NCI-H128 (cell line): ENCODE measurements around the gene AGBL2.
A peak's percentile ranks its signal among the peaks of the same experiment; 100 is the strongest.
"Not testable (repeated sequence)": the region's sequence is repeated elsewhere in the genome, so short reads cannot be mapped to it uniquely, and the experiment has no call there.

Experiments used
- DNase-seq: peaks from one replicate; lab custom pipeline; 2025; ENCODE audit not compliant: unreplicated experiment; lab: John Stamatoyannopoulos, UW

The AGBL2 gene

GRCh38 chr11:47636331-47636730 lies 78.8 kb downstream of the AGBL2 start:
- DNase-seq: not testable (repeated sequence)

GRCh38 chr11:47631473-47631872 lies 83.7 kb downstream of the AGBL2 start:
- DNase-seq: no peak

GRCh38 chr11:47628026-47628425 lies 87.1 kb downstream of the AGBL2 start:
- no peak for DNase-seq

- no peak for DNase-seq
These were observed 88.9 kb downstream of the AGBL2 start for GRCh38 chr11:47626234-47626633.

- DNase-seq: no peak
These were observed 94.3 kb downstream of the AGBL2 start for GRCh38 chr11:47620836-47621378.

GRCh38 chr11:47617417-47617809 lies 97.8 kb downstream of the AGBL2 start:
- no peak for DNase-seq

GRCh38 chr11:47616726-47617416 lies 98.3 kb downstream of the AGBL2 start:
- peak; percentile 42 for DNase-seq

- DNase-seq: no peak
These were observed 99.9 kb downstream of the AGBL2 start for GRCh38 chr11:47615249-47615648.

- no peak for DNase-seq
These were observed 103.8 kb downstream of the AGBL2 start for GRCh38 chr11:47611348-47611794.

GRCh38 chr11:47609675-47610074 lies 105.5 kb downstream of the AGBL2 start:
- no peak for DNase-seq
